ENCODE data around the gene EYS. TPM values are rescaled to one million over a fixed set of nuclear protein-coding genes. Genes with fewer than 3 reads are reported as not detected.

The EYS gene
- total RNA-seq, 1 donor from 2014 or later, result 0.06 TPM

GRCh38 chr6:64811119-64811518 lies 895.9 kb downstream of the EYS start:
- no peak overlapping the region for H3K4me3 ChIP-seq (ENCODE audit: low read depth, low read length)
- TF ChIP-seq CTCF (conservative IDR thresholded peaks at IDR 0.05; ENCODE audit: low read depth, low read length), result no peak
- DNase-seq (ENCODE audit: low read depth), result no peak

DNA sequence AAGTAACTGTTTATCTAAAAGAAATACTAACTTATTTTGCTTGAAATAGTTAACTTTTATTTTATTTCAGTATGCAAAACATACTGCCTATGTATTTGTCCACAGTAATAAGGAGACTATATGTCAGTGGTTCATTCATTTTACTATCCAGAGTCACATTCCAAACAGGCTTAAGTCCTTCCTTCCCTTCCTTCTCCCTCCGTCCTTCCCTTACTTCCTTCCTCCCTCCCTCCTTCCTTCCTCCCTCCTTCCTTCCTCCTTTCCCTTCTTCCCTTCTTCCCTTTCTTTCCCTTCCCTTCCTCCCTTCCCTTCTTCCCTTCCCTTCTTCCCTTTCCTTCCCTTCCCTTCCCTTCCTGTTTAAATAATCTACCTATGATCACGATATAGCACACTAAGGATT lies 899.2 kb downstream of the EYS start:
- DNase-seq (ENCODE audit: low read depth), result no peak
- TF ChIP-seq CTCF (conservative IDR thresholded peaks at IDR 0.05; ENCODE audit: low read depth, low read length), result no peak
- no peak overlapping the region for H3K4me3 ChIP-seq (ENCODE audit: low read depth, low read length)

DNA sequence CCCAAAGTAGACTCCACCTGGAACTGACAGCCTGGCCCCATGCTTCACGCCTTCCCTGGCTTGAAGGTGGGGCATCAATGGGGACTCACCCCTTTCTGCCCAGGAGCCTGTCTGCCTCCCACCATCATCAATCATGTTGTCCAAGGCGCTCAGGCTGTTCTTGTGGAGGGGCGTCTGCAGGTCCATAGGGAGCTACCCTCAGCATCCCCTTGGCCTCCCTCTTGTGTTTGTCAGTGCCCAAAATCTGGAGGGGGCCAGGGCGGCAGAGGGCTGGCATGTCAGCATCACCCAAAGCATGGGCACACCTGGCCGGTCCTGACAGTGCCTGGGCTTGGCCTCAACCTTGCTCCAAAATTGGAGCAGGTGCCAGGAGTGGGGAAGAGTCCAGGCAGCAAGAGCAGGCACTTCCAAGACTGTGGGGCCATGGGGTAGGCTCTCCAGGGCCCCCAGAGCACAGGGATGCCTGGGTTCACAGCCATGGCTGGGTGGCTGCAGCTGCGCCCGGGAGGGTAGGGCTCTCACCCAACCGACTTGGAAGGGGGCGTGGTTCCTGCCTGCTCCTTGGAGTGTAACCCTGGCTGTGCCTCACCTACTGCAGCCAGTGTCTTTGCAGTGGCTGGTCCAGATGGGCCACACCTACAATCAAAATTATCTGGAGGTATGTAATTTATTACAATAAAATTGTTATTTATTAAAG lies 903.4 kb downstream of the EYS start:
- DNase-seq (ENCODE audit: low read depth), result no peak
- no peak for TF ChIP-seq CTCF (conservative IDR thresholded peaks at IDR 0.05; ENCODE audit: low read depth, low read length)
- H3K4me3 ChIP-seq (ENCODE audit: low read depth, low read length), result no peak overlapping the region

GRCh38 chr6:64792534-64792933 lies 914.5 kb downstream of the EYS start:
- no peak overlapping the region for H3K4me3 ChIP-seq (ENCODE audit: low read depth, low read length)
- TF ChIP-seq CTCF (conservative IDR thresholded peaks at IDR 0.05; ENCODE audit: low read depth, low read length), result no peak
- DNase-seq (ENCODE audit: low read depth), result no peak

GRCh38 chr6:64789476-64789875 lies 917.5 kb downstream of the EYS start:
- H3K4me3 ChIP-seq (ENCODE audit: low read depth, low read length), result no peak overlapping the region
- DNase-seq (ENCODE audit: low read depth), result no peak
- TF ChIP-seq CTCF (conservative IDR thresholded peaks at IDR 0.05; ENCODE audit: low read depth, low read length), result no peak

DNA sequence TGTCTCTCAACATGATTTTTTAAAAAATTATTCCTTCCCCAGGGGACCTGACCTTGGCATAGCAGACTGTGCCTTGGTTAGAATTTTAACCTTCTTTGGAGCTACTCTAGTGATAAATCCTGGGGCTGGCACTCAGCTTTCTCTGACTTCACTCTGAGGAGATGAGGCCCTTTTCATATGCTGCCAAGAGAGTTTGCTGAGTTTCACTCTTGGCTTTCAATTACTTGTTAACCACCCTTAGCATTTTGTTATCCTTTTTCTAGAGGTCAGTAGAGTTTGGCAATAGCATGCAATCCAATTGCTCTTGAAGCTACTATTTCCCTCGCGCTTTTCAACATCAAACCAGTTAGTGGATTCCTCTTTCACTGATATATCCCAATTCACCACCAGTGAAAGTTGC lies 920.3 kb downstream of the EYS start:
- DNase-seq (ENCODE audit: low read depth), result no peak
- no peak for TF ChIP-seq CTCF (conservative IDR thresholded peaks at IDR 0.05; ENCODE audit: low read depth, low read length)
- H3K4me3 ChIP-seq (ENCODE audit: low read depth, low read length), result no peak overlapping the region

DNA sequence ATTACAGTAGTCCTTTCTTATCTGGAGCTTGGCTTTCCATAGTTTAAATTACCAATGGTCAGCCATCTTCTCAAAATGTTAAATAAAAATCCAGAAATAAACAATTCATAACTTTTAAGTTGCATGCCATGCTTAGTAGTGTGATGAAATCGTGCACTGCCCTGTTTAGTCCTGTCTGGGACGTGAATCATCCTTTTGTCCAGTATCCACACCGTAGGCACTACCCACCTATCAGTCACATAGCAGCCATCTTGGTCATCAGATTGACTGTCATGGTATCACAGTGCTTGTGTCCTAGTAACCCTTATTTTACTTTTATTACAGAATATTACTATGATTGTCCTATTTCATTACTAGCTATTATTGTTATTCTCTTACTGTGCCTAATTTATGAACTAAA lies 924.1 kb downstream of the EYS start:
- TF ChIP-seq CTCF (conservative IDR thresholded peaks at IDR 0.05; ENCODE audit: low read depth, low read length), result no peak
- H3K4me3 ChIP-seq (ENCODE audit: low read depth, low read length), result no peak overlapping the region
- DNase-seq (ENCODE audit: low read depth), result no peak

Measured in epithelial cell of proximal tubule (primary cell).